Right renal cortex interstitium (tissue), 3 donors: ENCODE measurements around the gene SLC8A3. TPM values are rescaled to one million over a fixed set of nuclear protein-coding genes. Genes with fewer than 3 reads are reported as not detected.

ENCODE experiments used
- DNase-seq, 3 donors: peaks; one replicate each; pipeline ENCODE4 v3.0.0-alpha.2; 2013; ENCODE audit warnings: low read depth in 3 of 3, low spot score in 2 of 3
- polyA plus RNA-seq, 3 donors: library from polyadenylated mRNA; unstranded; fragments of 120-200 nt; gene quantifications; one replicate each; pipeline ENCODE4 v1.2.1, GENCODE V29; 2013; ENCODE audit not compliant: insufficient read length in 3 of 3

Gene SLC8A3
- polyA plus RNA-seq, 3 donors, result 0.53 to 0.57 (median 0.54) TPM

GRCh38 chr14:70077720-70078119, 111.0 kb downstream of the SLC8A3 start:
- DNase-seq, result no peak

DNA sequence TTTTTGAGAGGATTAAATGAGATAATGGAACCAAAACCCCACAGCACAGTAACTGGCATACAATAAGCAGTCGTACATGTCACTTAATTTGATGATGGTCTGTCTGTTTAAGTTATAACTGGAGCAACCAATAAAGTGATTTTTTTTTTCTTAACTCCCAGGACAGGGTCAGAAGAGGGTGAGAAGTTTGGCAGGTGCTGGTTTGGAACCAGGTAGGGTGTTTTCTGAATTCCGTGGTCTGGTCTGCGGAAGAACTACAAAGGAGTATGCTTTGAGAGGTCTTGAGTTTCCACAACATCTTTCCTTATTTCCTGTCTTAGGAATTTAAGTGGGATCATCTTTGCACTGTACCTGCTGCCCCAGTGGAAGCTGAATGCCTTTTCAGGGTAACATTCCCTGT, 111.7 kb downstream of the SLC8A3 start:
- no peak for DNase-seq

DNA sequence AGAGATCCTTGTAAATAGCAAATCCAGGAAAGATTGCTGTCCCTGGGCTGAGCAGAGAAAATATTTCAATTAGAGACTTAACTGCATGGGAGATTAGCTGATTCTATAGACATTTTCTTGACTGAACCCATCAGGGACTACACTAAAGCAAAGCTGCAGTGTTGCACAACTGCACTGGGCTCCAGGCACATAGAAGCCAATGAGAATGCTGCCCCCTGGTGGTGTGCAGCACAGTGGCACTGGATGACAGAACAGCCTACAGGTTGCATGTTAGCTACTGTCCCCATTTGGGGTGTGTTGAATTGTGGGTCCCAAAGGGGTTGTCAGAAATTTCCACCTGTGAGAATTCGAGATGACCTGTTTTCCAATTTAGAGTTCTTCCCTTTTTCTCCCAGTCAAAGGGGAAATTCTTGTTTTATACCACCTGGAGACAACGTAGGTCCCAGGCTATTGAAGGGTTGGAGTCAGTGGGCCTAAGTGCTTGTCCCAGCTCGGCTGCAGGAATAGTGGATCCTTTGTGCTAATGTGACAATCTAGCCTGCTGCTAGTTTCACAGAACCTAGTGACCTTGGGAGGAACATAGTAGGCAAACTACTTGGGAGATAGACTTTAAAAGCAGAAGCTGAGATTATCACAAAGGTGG, 114.7 kb downstream of the SLC8A3 start:
- peak in 1 of 3 donors; percentile 4 for DNase-seq

- DNase-seq, result no peak
Observed at GRCh38 chr14:70069186-70069585, 119.6 kb downstream of the SLC8A3 start.

GRCh38 chr14:70067810-70068209, 120.9 kb downstream of the SLC8A3 start:
- DNase-seq, result no peak

- no peak for DNase-seq
Observed at GRCh38 chr14:70064136-70064865, 124.5 kb downstream of the SLC8A3 start.

DNA sequence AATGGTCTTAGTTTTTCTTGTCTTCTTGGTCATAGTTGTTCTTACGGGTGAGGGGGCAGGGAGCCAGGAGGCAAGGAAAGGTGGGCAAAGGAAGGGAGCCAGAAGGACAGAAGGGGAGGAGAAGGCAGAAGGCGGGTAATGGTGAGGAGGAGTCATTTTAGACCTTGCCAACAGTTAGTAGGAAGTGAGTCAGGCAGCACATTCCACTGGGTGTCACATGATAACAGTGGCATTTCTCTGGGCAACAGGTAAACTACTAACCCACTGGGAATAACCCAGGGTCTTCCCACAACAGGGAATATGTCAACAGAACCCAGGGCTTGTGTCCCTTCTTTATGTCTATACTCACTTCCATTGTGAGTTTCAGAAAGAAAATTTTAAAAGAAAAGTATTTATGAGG, 127.6 kb downstream of the SLC8A3 start:
- no peak for DNase-seq

DNA sequence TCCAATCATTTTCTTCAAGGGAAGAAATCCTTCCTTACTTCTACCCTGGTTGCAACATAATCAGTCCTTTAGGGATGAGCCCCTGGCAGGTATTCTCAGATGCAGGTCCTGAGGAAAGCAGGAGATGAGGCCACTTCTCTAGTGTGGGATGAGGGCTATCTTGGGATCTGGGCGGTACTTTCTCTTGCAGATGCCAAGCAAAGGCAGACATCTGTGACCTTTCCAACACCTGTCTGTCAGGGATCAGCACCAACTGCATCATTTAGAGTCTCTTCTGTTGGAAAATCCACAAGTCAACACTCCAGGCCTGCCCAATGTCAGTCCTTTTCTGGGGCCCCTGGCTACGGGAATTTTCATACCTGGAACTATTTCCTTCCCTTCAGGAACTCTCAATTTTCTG, 129.2 kb downstream of the SLC8A3 start:
- DNase-seq, result no peak

GRCh38 chr14:70057519-70058136, 131.1 kb downstream of the SLC8A3 start:
- no peak for DNase-seq

GRCh38 chr14:70052990-70053389, 135.8 kb downstream of the SLC8A3 start:
- peak; percentile 25 to 36 (median 30) for DNase-seq

- DNase-seq, result no peak
Observed at GRCh38 chr14:70050136-70050535, 138.6 kb downstream of the SLC8A3 start.

- no peak for DNase-seq
Observed at GRCh38 chr14:70049605-70050004, 139.1 kb downstream of the SLC8A3 start.

- DNase-seq, result no peak
Observed at GRCh38 chr14:70048313-70048654, 140.5 kb downstream of the SLC8A3 start.

DNA sequence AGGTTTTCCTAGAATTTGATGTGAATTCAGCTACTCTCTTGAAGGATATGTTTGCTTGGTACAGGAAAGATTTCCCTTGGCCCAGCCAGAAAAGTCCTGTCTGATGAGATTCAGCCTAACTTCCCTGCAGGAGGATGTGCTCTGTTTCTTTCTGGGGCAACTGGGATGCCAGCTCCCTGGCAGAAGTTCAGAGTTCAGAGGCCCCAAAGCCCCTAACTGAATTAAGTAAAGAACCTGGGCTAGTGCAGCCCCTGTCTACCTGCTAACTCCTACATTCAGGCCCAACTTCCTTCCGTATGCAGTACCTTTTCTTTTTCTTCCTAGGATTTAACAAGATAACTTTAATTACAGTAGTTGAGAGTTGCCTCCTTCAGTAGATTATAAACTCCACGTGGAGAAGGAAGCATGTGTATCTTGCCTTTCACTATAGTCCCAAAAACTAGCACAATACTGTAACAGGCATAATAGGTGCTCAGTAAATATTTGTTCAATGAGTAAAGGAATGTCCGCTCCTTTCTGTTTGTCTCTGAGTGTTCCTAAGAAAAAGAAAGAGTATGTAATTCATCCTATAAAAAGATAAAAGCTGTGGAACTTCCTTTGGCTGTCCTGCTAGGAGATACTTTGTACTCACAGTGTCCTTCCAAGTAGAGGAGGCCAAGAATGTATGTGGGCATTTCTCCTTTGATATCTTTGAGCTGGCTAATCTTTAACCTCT, 141.0 kb downstream of the SLC8A3 start:
- no peak for DNase-seq

GRCh38 chr14:70045844-70046535, 142.8 kb downstream of the SLC8A3 start:
- DNase-seq, result peak in 2 of 3 donors; percentile 17 to 18

GRCh38 chr14:70045310-70045709, 143.4 kb downstream of the SLC8A3 start:
- DNase-seq, result no peak

- no peak for DNase-seq
Observed at GRCh38 chr14:70043001-70043400, 145.8 kb downstream of the SLC8A3 start.

DNA sequence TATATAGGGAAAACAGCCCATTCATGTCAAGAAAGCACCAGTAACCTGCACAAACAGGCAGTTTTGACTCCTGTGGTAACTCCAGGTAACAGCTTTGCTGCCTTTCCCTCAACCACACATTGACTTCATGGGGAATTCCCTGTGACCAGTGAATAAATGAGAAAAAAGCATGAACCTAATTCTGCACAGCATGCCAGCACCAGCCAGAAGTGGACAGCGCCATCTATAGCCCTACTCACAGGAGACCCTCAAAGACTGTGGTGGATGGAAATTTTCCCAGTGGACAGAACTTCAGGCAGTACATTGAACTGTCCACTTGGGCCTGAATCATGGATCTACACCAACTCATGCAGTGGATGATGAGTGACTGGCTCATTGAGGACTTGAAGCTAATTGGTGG, 152.1 kb downstream of the SLC8A3 start:
- DNase-seq, result no peak

- DNase-seq, result no peak
Observed at GRCh38 chr14:70034257-70034656, 154.5 kb downstream of the SLC8A3 start.

- no peak for DNase-seq
Observed at GRCh38 chr14:70033561-70033960, 155.2 kb downstream of the SLC8A3 start.

DNA sequence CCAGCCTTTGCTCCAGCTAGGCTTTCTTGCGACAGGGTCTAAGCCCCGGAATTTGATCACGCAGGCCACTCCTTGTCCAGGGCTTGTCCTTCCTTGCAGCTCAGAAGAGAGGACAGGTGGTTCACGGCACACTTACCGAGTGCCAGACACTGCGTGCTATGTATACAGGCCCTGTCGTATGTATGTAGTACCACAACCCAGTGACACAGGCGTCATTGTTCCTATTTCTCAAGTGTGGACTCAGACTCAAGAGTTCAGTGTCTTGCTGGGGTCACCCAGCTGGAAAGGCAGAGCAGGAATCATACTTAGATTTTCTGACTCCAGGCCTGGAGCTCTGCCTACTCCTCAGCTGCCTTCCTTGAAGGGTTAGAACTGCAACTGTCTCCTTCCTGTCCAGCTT, 155.6 kb downstream of the SLC8A3 start:
- DNase-seq, result no peak
